GM12864 (cell line): ENCODE data around the gene CNTFR.

Experiments used
- DNase-seq: peaks from one replicate; pipeline ENCODE4 v3.0.0-alpha.2; 2011; ENCODE audit warnings: low read depth
- H3K4me3 ChIP-seq: 2 replicates; pipeline ENCODE4 v1.5.1; 2011; ENCODE audit warnings: mild to moderate bottlenecking, low read depth, low read length, control low read depth
- TF ChIP-seq, protein P1 (sequence below): IDR thresholded peaks from 2 replicates; pipeline ENCODE4 v1.5.1; 2011; ENCODE audit warnings: low read depth, mild to moderate bottlenecking, moderate library complexity, low read length, control low read depth, inconsistent platforms; ENCODE audit errors: missing control alignments

Gene CNTFR

DNA sequence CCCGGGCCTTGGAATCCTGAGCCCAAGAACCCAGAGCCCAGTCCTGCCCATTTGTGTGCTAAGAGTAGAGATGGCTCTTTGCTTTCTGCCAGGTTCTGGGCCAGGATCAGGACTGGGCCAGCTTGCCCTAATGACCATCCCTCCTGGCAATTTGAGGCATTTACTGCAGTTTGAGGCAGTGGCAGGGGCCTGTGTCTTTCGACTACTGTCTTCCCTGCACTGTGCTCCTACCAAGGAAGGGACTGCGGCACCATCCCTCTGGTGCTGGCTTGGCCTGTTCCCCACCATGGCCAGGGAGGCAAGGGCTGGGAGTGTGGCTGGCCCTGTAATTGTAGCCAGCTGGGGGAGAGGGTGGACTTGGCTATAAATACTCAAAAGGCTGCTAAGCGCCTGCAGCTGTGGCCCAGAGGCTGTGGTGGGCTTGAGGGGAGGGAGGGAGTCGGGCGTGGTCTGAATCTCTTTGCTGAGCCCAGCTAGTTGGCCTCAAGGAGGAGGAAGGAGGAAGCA, 71.4 kb downstream of the CNTFR start:
- H3K4me3 ChIP-seq, result no peak overlapping the region
- TF ChIP-seq, protein P1, sequence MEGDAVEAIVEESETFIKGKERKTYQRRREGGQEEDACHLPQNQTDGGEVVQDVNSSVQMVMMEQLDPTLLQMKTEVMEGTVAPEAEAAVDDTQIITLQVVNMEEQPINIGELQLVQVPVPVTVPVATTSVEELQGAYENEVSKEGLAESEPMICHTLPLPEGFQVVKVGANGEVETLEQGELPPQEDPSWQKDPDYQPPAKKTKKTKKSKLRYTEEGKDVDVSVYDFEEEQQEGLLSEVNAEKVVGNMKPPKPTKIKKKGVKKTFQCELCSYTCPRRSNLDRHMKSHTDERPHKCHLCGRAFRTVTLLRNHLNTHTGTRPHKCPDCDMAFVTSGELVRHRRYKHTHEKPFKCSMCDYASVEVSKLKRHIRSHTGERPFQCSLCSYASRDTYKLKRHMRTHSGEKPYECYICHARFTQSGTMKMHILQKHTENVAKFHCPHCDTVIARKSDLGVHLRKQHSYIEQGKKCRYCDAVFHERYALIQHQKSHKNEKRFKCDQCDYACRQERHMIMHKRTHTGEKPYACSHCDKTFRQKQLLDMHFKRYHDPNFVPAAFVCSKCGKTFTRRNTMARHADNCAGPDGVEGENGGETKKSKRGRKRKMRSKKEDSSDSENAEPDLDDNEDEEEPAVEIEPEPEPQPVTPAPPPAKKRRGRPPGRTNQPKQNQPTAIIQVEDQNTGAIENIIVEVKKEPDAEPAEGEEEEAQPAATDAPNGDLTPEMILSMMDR, result no peak
- no peak for DNase-seq

DNA sequence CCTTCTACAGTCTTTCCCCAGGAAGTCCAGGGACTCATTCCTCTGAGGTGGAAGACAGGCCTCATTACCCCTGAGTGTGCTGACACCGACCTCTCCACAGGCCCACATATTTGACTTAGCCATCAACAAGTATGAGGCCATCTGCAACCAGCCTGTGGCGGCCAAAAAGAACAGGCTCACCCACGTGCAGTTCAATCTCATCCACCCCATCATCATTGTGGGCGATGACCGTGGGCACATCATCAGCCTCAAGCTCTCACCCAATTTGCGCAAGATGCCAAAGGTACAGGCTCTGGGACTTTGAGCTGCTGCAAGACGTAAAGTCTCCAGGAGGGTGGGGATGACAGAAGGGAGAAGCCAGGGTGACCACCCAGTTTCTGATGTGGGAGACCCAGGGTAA, 72.3 kb downstream of the CNTFR start:
- TF ChIP-seq, protein P1, result no peak
- no peak for DNase-seq
- H3K4me3 ChIP-seq, result no peak overlapping the region

DNA sequence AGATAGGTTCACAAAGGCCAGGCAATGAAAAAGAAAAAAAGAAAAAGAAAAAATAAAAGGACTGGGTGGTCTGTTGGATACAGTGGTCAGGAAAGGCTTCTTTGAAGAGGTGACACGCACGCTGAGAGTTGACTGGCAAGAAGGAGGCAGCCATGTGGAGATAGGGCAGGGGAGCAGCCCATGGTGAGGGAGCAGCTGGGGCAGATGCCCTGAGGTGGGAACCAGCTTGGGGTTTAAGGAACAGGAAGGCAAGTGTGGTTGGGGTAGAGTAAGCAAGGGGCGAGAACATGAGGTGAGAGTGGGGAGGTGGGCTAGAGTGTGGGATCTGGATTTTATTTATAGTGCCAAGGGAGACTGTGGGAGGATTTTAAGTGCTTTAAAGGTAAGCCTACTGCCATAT, 73.6 kb downstream of the CNTFR start:
- TF ChIP-seq, protein P1, result no peak
- no peak for DNase-seq
- H3K4me3 ChIP-seq, result no peak overlapping the region

DNA sequence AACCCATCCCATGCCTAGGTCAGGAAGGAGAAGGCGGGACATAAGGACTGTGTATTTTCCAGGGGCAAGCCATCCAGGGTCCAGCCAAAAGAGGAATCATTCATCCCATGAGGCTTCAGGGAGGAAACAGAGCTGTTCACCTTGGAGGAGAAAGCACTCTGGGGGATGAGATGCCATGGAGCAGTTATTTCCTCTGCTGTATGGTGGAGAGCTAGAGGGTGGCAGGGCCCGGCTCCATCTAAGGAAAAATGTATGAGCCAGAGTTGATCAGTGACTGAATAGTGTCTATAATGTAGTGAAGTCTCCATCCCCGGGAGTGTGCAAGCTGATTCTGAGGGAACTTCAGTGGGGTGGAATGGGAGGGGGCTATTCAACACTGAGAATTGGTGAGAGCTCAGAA, 74.7 kb downstream of the CNTFR start:
- DNase-seq, result no peak
- TF ChIP-seq, protein P1, result no peak
- no peak overlapping the region for H3K4me3 ChIP-seq

DNA sequence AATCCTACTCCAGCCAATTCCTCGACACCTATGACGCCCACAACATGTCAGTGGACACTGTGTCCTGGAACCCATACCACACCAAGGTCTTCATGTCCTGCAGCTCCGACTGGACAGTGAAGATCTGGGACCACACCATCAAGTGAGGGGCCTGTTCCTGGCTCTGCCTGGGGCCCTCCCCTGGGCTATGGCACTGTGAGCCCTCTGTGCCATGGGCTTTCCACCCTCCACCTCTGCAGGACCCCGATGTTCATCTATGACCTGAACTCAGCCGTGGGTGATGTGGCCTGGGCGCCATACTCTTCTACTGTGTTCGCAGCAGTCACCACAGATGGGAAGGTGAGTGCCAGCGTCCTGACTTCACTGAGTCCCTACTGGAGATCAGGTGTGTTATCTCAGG, 75.1 kb downstream of the CNTFR start:
- H3K4me3 ChIP-seq, result no peak overlapping the region
- TF ChIP-seq, protein P1, result no peak
- DNase-seq, result no peak

DNA sequence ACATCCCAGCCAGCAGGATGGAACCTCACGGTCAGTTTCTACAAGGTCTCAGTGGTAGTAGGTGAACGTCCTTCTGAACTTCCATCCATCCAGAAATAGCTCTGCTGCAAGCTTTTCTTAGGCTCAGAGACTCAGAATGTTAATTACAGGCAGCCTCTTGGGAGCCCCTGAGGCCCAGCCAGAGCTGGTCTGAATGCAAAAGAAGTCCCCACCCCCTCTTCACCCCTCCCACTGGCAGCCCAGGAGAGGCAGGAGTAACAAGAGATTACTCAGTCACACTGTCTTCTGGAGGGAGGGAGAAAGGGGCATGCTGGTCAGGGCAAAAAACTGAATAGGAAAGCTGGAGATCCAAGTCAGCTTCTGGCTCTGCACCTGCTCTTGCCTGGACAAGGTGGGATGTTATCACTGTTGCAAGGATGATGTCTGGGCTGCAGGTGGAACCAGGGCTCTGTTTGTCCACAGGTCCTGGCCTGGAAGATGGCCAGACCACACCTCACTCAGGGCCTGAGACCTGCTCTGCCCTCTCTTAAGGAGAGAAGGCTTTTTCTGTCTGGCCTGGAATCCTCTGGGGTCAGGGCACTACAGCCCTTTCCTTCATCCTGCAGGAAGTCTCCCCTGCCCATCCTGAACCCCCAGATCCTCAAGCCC, 75.8 kb downstream of the CNTFR start:
- H3K4me3 ChIP-seq, result no peak overlapping the region
- TF ChIP-seq, protein P1, result no peak
- no peak for DNase-seq
